K562 (cell line): Measurements from ENCODE around the gene GPHA2. TPM values are rescaled to one million over a fixed set of nuclear protein-coding genes. Genes with fewer than 3 reads are reported as not detected.

Source experiments
- FOXA3 ChIP-seq, 2 experiments: fragments of 450-650 bp in 1 of 2; sonication (generic) in 1 of 2; formaldehyde crosslinking; IDR thresholded peaks in 1 of 2; conservative IDR thresholded peaks in 1 of 2; 2 replicates each; pipeline versions ENCODE4 v1.4.0 to v1.8.0; 2020 to 2022; ENCODE audit warnings: mild to moderate bottlenecking in 2 of 2, missing genetic modification reagents in 1 of 2
- HDAC2 ChIP-seq: fragments of 450-650 bp; IDR thresholded peaks from 2 replicates; pipeline ENCODE4 v1.6.1; 2016; ENCODE audit warnings: mild to moderate bottlenecking
- KLF10 ChIP-seq: fragments of 250-450 bp; sonication (Bioruptor Pico); IDR thresholded peaks from 2 replicates; pipeline ENCODE4 v1.6.1; 2021; ENCODE audit warnings: matching md5 sums
- LCOR ChIP-seq: sonication (generic); formaldehyde crosslinking; IDR thresholded peaks from 2 replicates; pipeline ENCODE4 v1.8.0; 2022; ENCODE audit warnings: mild to moderate bottlenecking, missing genetic modification reagents
- NR1H2 ChIP-seq: sonication (generic); formaldehyde crosslinking; IDR thresholded peaks from 2 replicates; pipeline ENCODE4 v1.4.0; 2020; ENCODE audit warnings: mild to moderate bottlenecking, missing genetic modification reagents
- RBFOX2 ChIP-seq: fragments of 200-400 bp; formaldehyde crosslinking; IDR thresholded peaks from 2 replicates; pipeline ENCODE4 v1.6.1; 2017; ENCODE audit warnings: low read depth, mild to moderate bottlenecking, low read length, moderate library complexity
- SAFB2 ChIP-seq: fragments of 200-400 bp; formaldehyde crosslinking; IDR thresholded peaks from 2 replicates; pipeline ENCODE4 v1.6.1; 2018; ENCODE audit warnings: borderline replicate concordance, low read length, low read depth, moderate library complexity; ENCODE audit not compliant: severe bottlenecking
- ZEB2 ChIP-seq: fragments of 450-650 bp; IDR thresholded peaks from 2 replicates; pipeline ENCODE4 v1.6.1; 2016
- ZNF444 ChIP-seq: fragments of 250-450 bp; sonication (Bioruptor Pico); IDR thresholded peaks from 2 replicates; pipeline ENCODE4 v1.4.0; 2020; ENCODE audit warnings: mild to moderate bottlenecking, moderate library complexity
- polyA plus RNA-seq, 8 experiments: library from polyadenylated mRNA; depleted of rRNA in 4 of 8; stranded (reverse) in 5 of 8; unstranded in 3 of 8; fragments of >200 nt; fragmentation: Nextera tagmentation in 2 of 8; fragmentation: Illumina TruSeq in 1 of 8; extraction: Ambion mirVana in 2 of 8; extraction: Trizol in 1 of 8; gene quantifications; 2 replicates each; pipeline versions ENCODE4 v1.2.1 to v1.2.3, GENCODE V29; 2011 to 2014; ENCODE audit warnings: inconsistent platforms in 1 of 8, missing spikeins in 1 of 8
- total RNA-seq, 7 experiments: library from RNA; depleted of rRNA in 6 of 7; stranded (reverse); fragments of >200 nt in 6 of 7; fragmentation: Illumina TruSeq in 2 of 7; extraction: Trizol in 2 of 7; gene quantifications; 2 replicates each; pipeline versions ENCODE4 v1.2.1 to v1.2.3, GENCODE V29; 2011 to 2021; ENCODE audit warnings: low replicate concordance in 1 of 7
- TF ChIP-seq, protein P1 (sequence below), 3 experiments: fragments of 200-800 bp in 1 of 3; sonication (Bioruptor generic) in 1 of 3; sonication (generic) in 1 of 3; formaldehyde crosslinking in 1 of 3; IDR thresholded peaks; 2 replicates each; pipeline versions ENCODE4 v1.6.1 to v1.8.0; 2016 to 2022; ENCODE audit warnings: mild to moderate bottlenecking in 2 of 3, missing compliant biosample characterization in 2 of 3, missing genetic modification characterization in 2 of 3, missing genetic modification reagents in 1 of 3
- TF ChIP-seq, protein P2 (sequence below): sonication (generic); formaldehyde crosslinking; IDR thresholded peaks from 2 replicates; pipeline ENCODE4 v1.8.0; 2022; ENCODE audit warnings: mild to moderate bottlenecking, missing genetic modification reagents
- TF ChIP-seq, protein P3 (sequence below): sonication (generic); formaldehyde crosslinking; IDR thresholded peaks from 2 replicates; pipeline ENCODE4 v1.8.1; 2023; ENCODE audit warnings: mild to moderate bottlenecking, missing genetic modification reagents

The GPHA2 gene
- total and polyA plus RNA-seq, 9 of the 15 experiments (the other 6 are each of a cell fraction or from before 2014, with no cell fraction given) = 0.17 to 0.22 TPM; not detected in 7

DNA sequence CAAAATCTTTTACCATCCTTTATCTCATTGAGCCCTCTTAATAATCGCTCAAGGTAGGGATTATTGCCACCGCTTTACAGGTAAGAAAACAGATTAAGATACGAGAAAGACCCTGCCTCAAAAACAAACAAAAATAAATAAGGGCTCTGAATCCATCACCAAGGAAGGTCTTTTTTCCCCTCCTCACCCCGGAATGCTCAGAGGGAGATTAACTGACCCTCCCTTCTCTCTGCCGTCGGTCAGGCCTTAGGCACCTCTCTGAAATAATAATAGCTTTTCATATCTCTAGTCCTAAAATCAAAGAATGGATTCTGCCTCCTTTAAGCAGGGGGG, 18.1 kb downstream of the GPHA2 start (continued):
- TF ChIP-seq, protein P1, sequence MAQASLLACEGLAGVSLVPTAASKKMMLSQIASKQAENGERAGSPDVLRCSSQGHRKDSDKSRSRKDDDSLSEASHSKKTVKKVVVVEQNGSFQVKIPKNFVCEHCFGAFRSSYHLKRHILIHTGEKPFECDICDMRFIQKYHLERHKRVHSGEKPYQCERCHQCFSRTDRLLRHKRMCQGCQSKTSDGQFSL (CRISPR knock-in tag; IDR thresholded peaks at IDR 0.05) = no peak
- TF ChIP-seq, protein P1 (tag; IDR thresholded peaks at IDR 0.05) = 0 out of 4 replicates have a peak, but pooled peaks of 1 of the 2 experiments have one; percentile 11
- TF ChIP-seq LCOR = 0 out of 2 replicates have a peak, but pooled peaks have one; percentile 47
- peak in 1 of 2 experiments; percentile 55; a peak in 1 of 4 replicates for TF ChIP-seq FOXA3 (CRISPR knock-in tag; conservative IDR thresholded peaks at IDR 0.05 in 1 of 2, IDR thresholded peaks at IDR 0.05 in 1 of 2)
- TF ChIP-seq SAFB2 = no peak
- 0 out of 2 replicates have a peak, but pooled peaks have one; percentile 24 for TF ChIP-seq ZEB2
- TF ChIP-seq RBFOX2 = no peak
- no peak for TF ChIP-seq KLF10 (CRISPR knock-in tag)
- 0 out of 2 replicates have a peak, but pooled peaks have one; percentile 9 for TF ChIP-seq ZNF444 (CRISPR knock-in tag)
- 0 out of 2 replicates have a peak, but pooled peaks have one; percentile 14 for TF ChIP-seq HDAC2
- no peak for TF ChIP-seq NR1H2 (CRISPR knock-in tag)
- TF ChIP-seq, protein P2, sequence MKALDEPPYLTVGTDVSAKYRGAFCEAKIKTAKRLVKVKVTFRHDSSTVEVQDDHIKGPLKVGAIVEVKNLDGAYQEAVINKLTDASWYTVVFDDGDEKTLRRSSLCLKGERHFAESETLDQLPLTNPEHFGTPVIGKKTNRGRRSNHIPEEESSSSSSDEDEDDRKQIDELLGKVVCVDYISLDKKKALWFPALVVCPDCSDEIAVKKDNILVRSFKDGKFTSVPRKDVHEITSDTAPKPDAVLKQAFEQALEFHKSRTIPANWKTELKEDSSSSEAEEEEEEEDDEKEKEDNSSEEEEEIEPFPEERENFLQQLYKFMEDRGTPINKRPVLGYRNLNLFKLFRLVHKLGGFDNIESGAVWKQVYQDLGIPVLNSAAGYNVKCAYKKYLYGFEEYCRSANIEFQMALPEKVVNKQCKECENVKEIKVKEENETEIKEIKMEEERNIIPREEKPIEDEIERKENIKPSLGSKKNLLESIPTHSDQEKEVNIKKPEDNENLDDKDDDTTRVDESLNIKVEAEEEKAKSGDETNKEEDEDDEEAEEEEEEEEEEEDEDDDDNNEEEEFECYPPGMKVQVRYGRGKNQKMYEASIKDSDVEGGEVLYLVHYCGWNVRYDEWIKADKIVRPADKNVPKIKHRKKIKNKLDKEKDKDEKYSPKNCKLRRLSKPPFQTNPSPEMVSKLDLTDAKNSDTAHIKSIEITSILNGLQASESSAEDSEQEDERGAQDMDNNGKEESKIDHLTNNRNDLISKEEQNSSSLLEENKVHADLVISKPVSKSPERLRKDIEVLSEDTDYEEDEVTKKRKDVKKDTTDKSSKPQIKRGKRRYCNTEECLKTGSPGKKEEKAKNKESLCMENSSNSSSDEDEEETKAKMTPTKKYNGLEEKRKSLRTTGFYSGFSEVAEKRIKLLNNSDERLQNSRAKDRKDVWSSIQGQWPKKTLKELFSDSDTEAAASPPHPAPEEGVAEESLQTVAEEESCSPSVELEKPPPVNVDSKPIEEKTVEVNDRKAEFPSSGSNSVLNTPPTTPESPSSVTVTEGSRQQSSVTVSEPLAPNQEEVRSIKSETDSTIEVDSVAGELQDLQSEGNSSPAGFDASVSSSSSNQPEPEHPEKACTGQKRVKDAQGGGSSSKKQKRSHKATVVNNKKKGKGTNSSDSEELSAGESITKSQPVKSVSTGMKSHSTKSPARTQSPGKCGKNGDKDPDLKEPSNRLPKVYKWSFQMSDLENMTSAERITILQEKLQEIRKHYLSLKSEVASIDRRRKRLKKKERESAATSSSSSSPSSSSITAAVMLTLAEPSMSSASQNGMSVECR (CRISPR knock-in tag) = no peak
- TF ChIP-seq, protein P3, sequence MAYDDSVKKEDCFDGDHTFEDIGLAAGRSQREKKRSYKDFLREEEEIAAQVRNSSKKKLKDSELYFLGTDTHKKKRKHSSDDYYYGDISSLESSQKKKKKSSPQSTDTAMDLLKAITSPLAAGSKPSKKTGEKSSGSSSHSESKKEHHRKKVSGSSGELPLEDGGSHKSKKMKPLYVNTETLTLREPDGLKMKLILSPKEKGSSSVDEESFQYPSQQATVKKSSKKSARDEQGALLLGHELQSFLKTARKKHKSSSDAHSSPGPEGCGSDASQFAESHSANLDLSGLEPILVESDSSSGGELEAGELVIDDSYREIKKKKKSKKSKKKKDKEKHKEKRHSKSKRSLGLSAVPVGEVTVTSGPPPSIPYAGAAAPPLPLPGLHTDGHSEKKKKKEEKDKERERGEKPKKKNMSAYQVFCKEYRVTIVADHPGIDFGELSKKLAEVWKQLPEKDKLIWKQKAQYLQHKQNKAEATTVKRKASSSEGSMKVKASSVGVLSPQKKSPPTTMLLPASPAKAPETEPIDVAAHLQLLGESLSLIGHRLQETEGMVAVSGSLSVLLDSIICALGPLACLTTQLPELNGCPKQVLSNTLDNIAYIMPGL (CRISPR knock-in tag) = no peak
